ENCODE data around the gene ACTN1.
A peak's percentile ranks its signal among the peaks of the same experiment; 100 is the strongest.

The ACTN1 gene

DNA sequence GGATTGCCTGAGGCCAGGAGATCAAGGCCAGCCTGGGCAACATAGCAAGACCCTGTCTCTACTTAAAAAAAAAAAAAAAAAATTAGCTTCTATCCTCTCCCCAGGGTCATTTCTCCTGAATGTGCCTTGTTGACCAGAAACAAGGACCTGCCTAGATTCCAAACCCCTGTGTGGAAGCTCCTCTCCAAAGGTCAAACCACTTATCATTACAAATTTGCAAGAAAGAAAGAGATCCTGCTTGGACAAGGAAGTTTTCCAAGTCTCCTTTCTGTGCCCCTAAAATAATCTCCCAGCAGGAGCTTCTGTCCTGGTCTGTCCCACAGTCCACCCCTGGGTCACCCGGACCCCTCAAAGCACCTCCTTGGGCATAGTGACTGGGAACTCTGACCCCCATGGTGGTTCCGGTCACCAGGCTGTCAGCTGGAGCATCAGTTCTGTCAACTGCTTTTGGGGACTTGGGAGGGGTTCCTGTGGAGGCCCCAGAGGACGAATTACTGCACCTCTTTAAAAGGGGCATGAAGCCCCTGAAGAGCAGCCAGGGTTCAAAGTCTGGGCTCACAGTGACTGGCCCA, 38.4 kb downstream of the ACTN1 start:
- Histone ChIP-seq H3K79me2 (ENCODE audit: control insufficient read depth, insufficient read depth, low read length, poor library complexity) (peaks cover 50% of the 10 kb centered on the region), H4K8ac (ENCODE audit: low read depth, low read length) (peak overlapping the region; percentile 71), H3K18ac (ENCODE audit: low read length) (peak overlapping the region; percentile 67), H4K91ac (ENCODE audit: low read depth, low read length) (peak overlapping the region; percentile 80), H3K79me1 (ENCODE audit: low read length) (peaks cover 32% of the 10 kb centered on the region), H2AFZ (ENCODE audit: insufficient read depth, low read length, poor library complexity) (no peak overlapping the region), H3K27me3 (ENCODE audit: insufficient read depth, low read length) (no peaks in the 10 kb centered on the region), H3K4me1 (ENCODE audit: control insufficient read depth in 1 of 2, insufficient read depth in 2 of 2, low read length in 2 of 2) (peaks cover 72 to 78% of the 10 kb centered on the region in 2 experiments), H3K9ac (ENCODE audit: low read length) (no peak overlapping the region), H4K12ac (ENCODE audit: low read depth, low read length) (no peak overlapping the region), H3K27ac (ENCODE audit: low read depth, low read length) (peak overlapping the region; percentile 93), H3K14ac (ENCODE audit: low read length) (peak overlapping the region; percentile 74), H2BK5ac (ENCODE audit: low read depth, low read length, poor library complexity) (peak overlapping the region; percentile 55), H3K9me3 (ENCODE audit: insufficient read depth, low read depth, low read length) (no peaks in the 10 kb centered on the region), H3K23ac (ENCODE audit: low read length) (no peak overlapping the region), H2AK5ac (ENCODE audit: low read length) (peak overlapping the region; percentile 41), H3K36me3 (ENCODE audit: control insufficient read depth in 1 of 2, insufficient read depth in 2 of 2, low read length in 2 of 2) (peaks cover 8 to 33% of the 10 kb centered on the region in 2 experiments), H3K4me2 (ENCODE audit: low read length) (no peak overlapping the region), H2BK120ac (ENCODE audit: insufficient read depth, low read length, poor library complexity) (peak overlapping the region; percentile 88), H3K4ac (ENCODE audit: low read depth, low read length) (peak overlapping the region; percentile 91), H2BK12ac (ENCODE audit: low read length) (peak overlapping the region; percentile 73), H3K4me3 (ENCODE audit: low read depth, low read length) (no peak overlapping the region)
- no CpG with 5 or more reads among the region's 3 CpGs for WGBS (ENCODE audit: extremely low coverage, insufficient coverage, insufficient read length)
- DNase-seq, result no peak

DNA sequence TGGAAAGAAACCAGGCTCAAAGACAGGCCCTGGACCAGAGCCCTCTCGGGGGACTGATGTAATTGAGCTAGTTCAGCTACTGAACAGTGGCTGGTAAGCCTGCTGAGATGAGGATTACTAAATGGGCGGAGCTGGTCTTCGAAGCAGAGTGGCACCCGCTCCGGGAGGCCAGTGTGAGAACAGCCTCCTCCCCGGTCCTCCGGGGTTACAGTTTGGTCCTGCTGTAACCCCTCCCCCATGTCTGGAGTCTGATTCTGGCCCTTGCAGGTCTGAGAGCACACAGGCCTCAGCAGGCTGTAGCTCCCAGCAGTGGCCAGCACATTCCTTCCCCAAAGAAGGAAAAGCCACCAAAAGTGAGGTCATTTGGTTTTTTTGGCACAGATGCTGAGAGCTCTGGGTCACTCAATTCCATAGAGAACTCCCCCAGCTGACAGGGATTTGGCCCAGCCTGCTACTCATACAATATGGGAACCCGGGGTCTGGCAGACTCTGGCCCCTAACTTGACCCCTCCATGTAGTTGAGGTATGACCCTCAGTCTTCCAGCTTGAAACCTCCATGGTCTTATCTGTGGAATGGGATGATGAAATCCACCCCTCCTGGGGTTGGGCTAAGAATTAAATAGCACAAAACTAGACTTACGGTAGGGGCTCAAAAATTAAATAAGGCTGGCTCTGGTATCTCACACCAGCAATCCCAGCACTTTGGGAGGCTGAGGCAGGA, 39.0 kb downstream of the ACTN1 start:
- DNase-seq, result peak; percentile 90 to 91

DNA sequence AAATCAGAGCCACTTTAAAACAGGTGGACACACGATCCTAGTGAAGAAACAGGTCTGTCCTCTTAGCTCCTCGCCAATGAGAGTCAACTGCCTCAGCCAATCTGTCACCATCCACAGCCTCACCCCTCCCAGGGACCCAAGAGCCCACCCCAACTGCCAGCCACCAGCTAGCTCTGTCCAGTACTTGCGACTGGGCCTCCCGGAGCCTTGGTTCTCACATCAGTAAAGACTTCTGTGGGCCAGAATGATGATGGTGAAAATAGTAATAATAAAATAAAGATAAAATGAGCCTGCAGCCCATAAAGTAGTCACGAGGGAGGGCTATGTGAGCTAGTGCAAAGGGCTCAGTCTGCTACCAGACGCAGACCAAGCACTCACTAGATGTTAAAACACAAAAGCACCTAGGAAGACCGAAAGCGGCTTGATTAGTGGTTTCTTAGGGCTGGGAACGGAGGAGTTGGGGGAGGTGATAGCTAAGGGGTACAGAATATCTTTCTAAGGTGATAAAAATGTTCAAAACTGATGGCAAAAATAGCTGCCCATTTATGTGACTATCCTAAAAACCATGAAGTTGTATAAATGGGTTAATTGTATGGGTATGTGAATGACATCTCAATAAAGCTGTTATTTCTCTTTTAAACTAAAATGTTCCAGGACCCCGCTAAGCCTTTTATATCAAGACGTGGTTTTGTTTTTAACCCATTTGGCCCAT, 39.8 kb downstream of the ACTN1 start:
- WGBS (ENCODE audit: extremely low coverage, insufficient coverage, insufficient read length), result no CpG with 5 or more reads among the region's 11 CpGs
- Histone ChIP-seq H3K4ac (ENCODE audit: low read depth, low read length) (peak overlapping the region; percentile 78), H3K27me3 (ENCODE audit: insufficient read depth, low read length) (no peaks in the 10 kb centered on the region)

More for the DNA sequence above, 39.0 kb downstream of the ACTN1 start:
- Histone ChIP-seq H3K14ac (ENCODE audit: low read length) (no peak overlapping the region), H3K79me2 (ENCODE audit: control insufficient read depth, insufficient read depth, low read length, poor library complexity) (peaks cover 47% of the 10 kb centered on the region), H2AFZ (ENCODE audit: insufficient read depth, low read length, poor library complexity) (no peak overlapping the region), H3K9ac (ENCODE audit: low read length) (no peak overlapping the region), H3K79me1 (ENCODE audit: low read length) (peaks cover 33% of the 10 kb centered on the region), H2BK120ac (ENCODE audit: insufficient read depth, low read length, poor library complexity) (no peak overlapping the region), H3K4me1 (ENCODE audit: control insufficient read depth in 1 of 2, insufficient read depth in 2 of 2, low read length in 2 of 2) (peaks cover 71 to 74% of the 10 kb centered on the region in 2 experiments), H4K91ac (ENCODE audit: low read depth, low read length) (peak overlapping the region; percentile 80), H3K4ac (ENCODE audit: low read depth, low read length) (peak overlapping the region; percentile 65), H4K8ac (ENCODE audit: low read depth, low read length) (no peak overlapping the region), H3K4me3 (ENCODE audit: low read depth, low read length) (no peak overlapping the region), H2AK5ac (ENCODE audit: low read length) (no peak overlapping the region), H3K9me3 (ENCODE audit: insufficient read depth, low read depth, low read length) (no peaks in the 10 kb centered on the region), H3K23ac (ENCODE audit: low read length) (no peak overlapping the region), H2BK5ac (ENCODE audit: low read depth, low read length, poor library complexity) (peak overlapping the region; percentile 44), H3K18ac (ENCODE audit: low read length) (no peak overlapping the region), H3K27ac (ENCODE audit: low read depth, low read length) (peak overlapping the region; percentile 93), H4K12ac (ENCODE audit: low read depth, low read length) (no peak overlapping the region), H3K4me2 (ENCODE audit: low read length) (no peak overlapping the region), H2BK12ac (ENCODE audit: low read length) (peak overlapping the region; percentile 24), H3K36me3 (ENCODE audit: control insufficient read depth in 1 of 2, insufficient read depth in 2 of 2, low read length in 2 of 2) (peaks cover 5 to 33% of the 10 kb centered on the region in 2 experiments), H3K27me3 (ENCODE audit: insufficient read depth, low read length) (no peaks in the 10 kb centered on the region)
- no CpG with 5 or more reads among the region's 9 CpGs for WGBS (ENCODE audit: extremely low coverage, insufficient coverage, insufficient read length)

DNA sequence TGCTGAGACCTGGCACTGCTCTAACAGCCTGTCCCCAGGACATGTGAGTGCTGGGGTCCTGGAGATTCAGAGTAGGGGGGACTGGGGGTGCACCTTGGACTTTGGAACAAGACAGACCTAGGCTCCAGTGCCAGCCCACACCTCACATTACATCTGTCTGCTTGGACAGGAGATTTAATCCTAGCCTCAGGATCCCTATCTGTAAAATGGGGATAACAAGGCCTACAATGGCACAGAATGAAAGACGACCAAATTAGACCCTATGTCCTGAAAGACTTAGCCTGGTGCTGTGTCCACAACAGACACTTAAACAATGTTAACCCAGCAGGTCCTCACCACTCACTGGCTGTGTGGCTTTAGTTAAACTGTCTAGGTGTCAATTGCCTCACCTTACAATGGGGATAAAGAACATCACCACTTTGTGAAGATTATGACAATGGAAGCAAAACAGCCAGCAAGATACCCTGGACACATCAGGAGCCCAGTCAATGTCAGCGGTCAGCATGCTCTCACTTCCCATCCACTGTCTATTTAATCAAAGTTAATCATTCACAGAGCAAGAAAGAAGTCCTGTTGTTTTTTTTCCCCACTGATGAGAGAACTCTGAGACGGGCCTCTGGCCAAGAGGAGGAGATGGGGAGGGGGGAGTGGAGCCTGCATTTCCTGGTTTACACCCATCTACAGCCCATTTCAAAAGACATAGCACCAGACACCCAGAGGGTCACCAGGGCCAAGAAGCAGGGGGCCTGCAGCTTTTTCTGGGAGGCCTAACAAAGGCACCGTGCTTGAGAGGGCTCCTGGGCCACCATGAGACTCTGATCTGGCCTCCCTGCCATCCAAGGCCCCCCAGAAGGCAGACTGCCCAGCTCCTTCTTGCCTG, 40.6 kb downstream of the ACTN1 start:
- Histone ChIP-seq H3K4me3 (ENCODE audit: low read depth, low read length) (no peak overlapping the region), H3K9ac (ENCODE audit: low read length) (no peak overlapping the region), H3K4me2 (ENCODE audit: low read length) (no peak overlapping the region), H3K79me1 (ENCODE audit: low read length) (peaks cover 29% of the 10 kb centered on the region), H3K79me2 (ENCODE audit: control insufficient read depth, insufficient read depth, low read length, poor library complexity) (peaks cover 45% of the 10 kb centered on the region), H3K36me3 (ENCODE audit: control insufficient read depth in 1 of 2, insufficient read depth in 2 of 2, low read length in 2 of 2) (peaks cover 8 to 33% of the 10 kb centered on the region in 2 experiments), H2AK5ac (ENCODE audit: low read length) (peak overlapping the region; percentile 75), H3K18ac (ENCODE audit: low read length) (peak overlapping the region; percentile 66), H3K4ac (ENCODE audit: low read depth, low read length) (peak overlapping the region; percentile 78), H2AFZ (ENCODE audit: insufficient read depth, low read length, poor library complexity) (no peak overlapping the region), H4K91ac (ENCODE audit: low read depth, low read length) (peak overlapping the region; percentile 53), H4K12ac (ENCODE audit: low read depth, low read length) (no peak overlapping the region), H3K4me1 (ENCODE audit: control insufficient read depth in 1 of 2, insufficient read depth in 2 of 2, low read length in 2 of 2) (peaks cover 60 to 62% of the 10 kb centered on the region in 2 experiments), H2BK120ac (ENCODE audit: insufficient read depth, low read length, poor library complexity) (peak overlapping the region; percentile 60), H3K27me3 (ENCODE audit: insufficient read depth, low read length) (no peaks in the 10 kb centered on the region), H3K14ac (ENCODE audit: low read length) (peak overlapping the region; percentile 41), H2BK5ac (ENCODE audit: low read depth, low read length, poor library complexity) (peak overlapping the region; percentile 47), H3K9me3 (ENCODE audit: insufficient read depth, low read depth, low read length) (no peaks in the 10 kb centered on the region), H4K8ac (ENCODE audit: low read depth, low read length) (peak overlapping the region; percentile 34), H3K23ac (ENCODE audit: low read length) (no peak overlapping the region), H3K27ac (ENCODE audit: low read depth, low read length) (peak overlapping the region; percentile 75), H2BK12ac (ENCODE audit: low read length) (peak overlapping the region; percentile 67)
- no peak for DNase-seq
- no CpG with 5 or more reads among the region's 4 CpGs for WGBS (ENCODE audit: extremely low coverage, insufficient coverage, insufficient read length)

More for the DNA sequence above, 39.8 kb downstream of the ACTN1 start:
- H2BK5ac ChIP-seq (ENCODE audit: low read depth, low read length, poor library complexity), result peak overlapping the region; percentile 60
- H3K27ac ChIP-seq (ENCODE audit: low read depth, low read length), result peak overlapping the region; percentile 93
- H2AFZ ChIP-seq (ENCODE audit: insufficient read depth, low read length, poor library complexity), result no peak overlapping the region
- no peak overlapping the region for H3K4me2 ChIP-seq (ENCODE audit: low read length)
- no peak for DNase-seq
- no peaks in the 10 kb centered on the region for H3K9me3 ChIP-seq (ENCODE audit: insufficient read depth, low read depth, low read length)
- H3K14ac ChIP-seq (ENCODE audit: low read length), result peak overlapping the region; percentile 41
- H2BK120ac ChIP-seq (ENCODE audit: insufficient read depth, low read length, poor library complexity), result peak overlapping the region; percentile 60
- H3K4me3 ChIP-seq (ENCODE audit: low read depth, low read length), result no peak overlapping the region
- peaks cover 66 to 70% of the 10 kb centered on the region in 2 experiments for H3K4me1 ChIP-seq (ENCODE audit: control insufficient read depth in 1 of 2, insufficient read depth in 2 of 2, low read length in 2 of 2)
- H4K12ac ChIP-seq (ENCODE audit: low read depth, low read length), result no peak overlapping the region
- peaks cover 5 to 32% of the 10 kb centered on the region in 2 experiments for H3K36me3 ChIP-seq (ENCODE audit: control insufficient read depth in 1 of 2, insufficient read depth in 2 of 2, low read length in 2 of 2)
- no peak overlapping the region for H3K23ac ChIP-seq (ENCODE audit: low read length)
- H4K91ac ChIP-seq (ENCODE audit: low read depth, low read length), result peak overlapping the region; percentile 53
- peak overlapping the region; percentile 67 for H2BK12ac ChIP-seq (ENCODE audit: low read length)
- H2AK5ac ChIP-seq (ENCODE audit: low read length), result peak overlapping the region; percentile 75
- peak overlapping the region; percentile 66 for H3K18ac ChIP-seq (ENCODE audit: low read length)
- H3K79me2 ChIP-seq (ENCODE audit: control insufficient read depth, insufficient read depth, low read length, poor library complexity), result peaks cover 46% of the 10 kb centered on the region
- H3K79me1 ChIP-seq (ENCODE audit: low read length), result peaks cover 33% of the 10 kb centered on the region
- H4K8ac ChIP-seq (ENCODE audit: low read depth, low read length), result peak overlapping the region; percentile 67
- H3K9ac ChIP-seq (ENCODE audit: low read length), result no peak overlapping the region
